Measurements from ENCODE around the gene CLSTN2. TPM values are rescaled to one million over a fixed set of nuclear protein-coding genes. Genes with fewer than 3 reads are reported as not detected.

CLSTN2 gene
- total and polyA plus RNA-seq, 10 donors, result 0.02 to 0.22 (median 0.13) TPM; not detected in 1

- TF ChIP-seq CTCF (IDR thresholded peaks at IDR 0.05 in 8 of 11, conservative IDR thresholded peaks at IDR 0.05 in 3 of 11), result no peak
- TF ChIP-seq POLR2A (IDR thresholded peaks at IDR 0.05), result no peak
- TF ChIP-seq POLR2AphosphoS5 (IDR thresholded peaks at IDR 0.05), result no peak
- intact Hi-C loops (cut with DNase I; ENCODE audit: low total_unique reads), result no loop called here
- DNase-seq, result no peak
- Histone ChIP-seq H3K9me3 (no peaks in the 10 kb centered on the region), H3K4me3 (no peak overlapping the region), H3K4me1 (no peaks in the 10 kb centered on the region), H3K27me3 (replicated peaks in 1 of 7) (no peaks in the 10 kb centered on the region), H3K36me3 (no peaks in the 10 kb centered on the region), H3K27ac (no peak overlapping the region)
- WGBS, 5 donors, result 80 to 88% (median 86%) methylated on average over 3 of the region's 3 CpGs
Observed at GRCh38 chr3:140336465-140336864, 401.5 kb downstream of the CLSTN2 start.

GRCh38 chr3:140338916-140339315, 403.9 kb downstream of the CLSTN2 start:
- no peak for TF ChIP-seq POLR2A (IDR thresholded peaks at IDR 0.05)

GRCh38 chr3:140341203-140341602, 406.2 kb downstream of the CLSTN2 start:
- 30 to 45% (median 44%) methylated on average over 5 of the region's 5 CpGs for WGBS, 5 donors

More at GRCh38 chr3:140338916-140339315, 403.9 kb downstream of the CLSTN2 start:
- DNase-seq, result no peak
- no peaks in the 10 kb centered on the region for H3K9me3 ChIP-seq
- intact Hi-C loops (cut with DNase I; ENCODE audit: low total_unique reads), result no loop called here
- H3K4me3 ChIP-seq, result no peak overlapping the region
- H3K27ac ChIP-seq, result no peak overlapping the region
- no peaks in the 10 kb centered on the region for H3K36me3 ChIP-seq
- 80 to 87% (median 83%) methylated on average over 6 of the region's 6 CpGs for WGBS, 5 donors
- no peaks in the 10 kb centered on the region for H3K4me1 ChIP-seq
- H3K27me3 ChIP-seq (replicated peaks in 1 of 7), result no peaks in the 10 kb centered on the region

GRCh38 chr3:140341817-140342403, 406.9 kb downstream of the CLSTN2 start:
- WGBS, 5 donors, result 79 to 95% (median 88%) methylated on average over 5 of the region's 5 CpGs
- intact Hi-C loops (cut with DNase I; ENCODE audit: low total_unique reads), result no loop called here
- H3K4me1 ChIP-seq, result no peaks in the 10 kb centered on the region
- H3K27me3 ChIP-seq (replicated peaks in 1 of 7), result no peaks in the 10 kb centered on the region
- no peak for DNase-seq
- H3K4me3 ChIP-seq, result no peak overlapping the region
- no peak for TF ChIP-seq POLR2A (IDR thresholded peaks at IDR 0.05)
- TF ChIP-seq POLR2AphosphoS5 (IDR thresholded peaks at IDR 0.05), result no peak
- no peak for TF ChIP-seq CTCF (IDR thresholded peaks at IDR 0.05 in 8 of 11, conservative IDR thresholded peaks at IDR 0.05 in 3 of 11)
- no peak overlapping the region for H3K27ac ChIP-seq
- H3K36me3 ChIP-seq, result no peaks in the 10 kb centered on the region
- H3K9me3 ChIP-seq, result no peaks in the 10 kb centered on the region

More at GRCh38 chr3:140341203-140341602, 406.2 kb downstream of the CLSTN2 start:
- no peaks in the 10 kb centered on the region for H3K9me3 ChIP-seq
- H3K36me3 ChIP-seq, result no peaks in the 10 kb centered on the region
- no peak overlapping the region for H3K4me3 ChIP-seq
- no peak overlapping the region for H3K27ac ChIP-seq
- H3K27me3 ChIP-seq (replicated peaks in 1 of 7), result no peaks in the 10 kb centered on the region
- TF ChIP-seq POLR2A (IDR thresholded peaks at IDR 0.05) (no peak), POLR2AphosphoS5 (IDR thresholded peaks at IDR 0.05) (no peak), CTCF (IDR thresholded peaks at IDR 0.05 in 8 of 11, conservative IDR thresholded peaks at IDR 0.05 in 3 of 11) (no peak)
- no peaks in the 10 kb centered on the region for H3K4me1 ChIP-seq
- intact Hi-C loops (cut with DNase I; ENCODE audit: low total_unique reads), result no loop called here
- DNase-seq, result no peak
